G401 (cell line): ENCODE data around the gene EVA1A. TPM values are rescaled to one million over a fixed set of nuclear protein-coding genes. Genes with fewer than 3 reads are reported as not detected.
"Not testable (repeated sequence)": the region's sequence is repeated elsewhere in the genome, so short reads cannot be mapped to it uniquely, and the experiment has no call there.

Experiments used
- DNase-seq: peaks from one replicate; pipeline ENCODE4 v3.0.0-alpha.2; 2015; ENCODE audit warnings: low spot score
- in situ Hi-C: cut with HindIII; loops from 2 replicates; pipeline ENCODE4 v1.10.0; 2016; ENCODE audit warnings: low sequenced_read_pairs, mixed read lengths
- total RNA-seq: library from RNA; depleted of rRNA; stranded (reverse); fragments of >200 nt; shearing (Covaris generic); gene quantifications from 2 replicates; pipeline ENCODE4 v1.2.3, GENCODE V29; 2014

EVA1A gene
- total RNA-seq, 1 experiment from 2014 or later = 97.2 TPM

DNA sequence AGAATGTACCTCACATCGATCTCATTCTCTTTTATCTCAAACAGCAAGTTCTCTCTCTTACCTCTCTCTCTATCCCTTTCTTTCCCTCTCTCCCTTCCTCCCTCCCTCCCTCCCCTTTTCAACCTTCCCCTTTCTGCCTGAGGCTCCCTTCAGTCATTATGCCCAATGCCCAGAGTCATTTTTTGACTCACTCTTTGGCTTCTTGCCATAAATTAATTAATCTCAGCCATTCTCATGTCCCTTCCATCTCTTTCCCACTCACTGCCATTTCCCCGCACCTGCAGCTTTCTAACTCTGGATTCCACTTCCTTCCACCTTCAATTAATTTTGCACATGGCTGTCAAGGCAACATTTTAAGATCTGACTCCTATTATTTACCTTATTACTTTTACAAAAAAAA lies 60.1 kb downstream of the EVA1A start:
- DNase-seq = no peak
- in situ Hi-C loops = no loop called here

DNA sequence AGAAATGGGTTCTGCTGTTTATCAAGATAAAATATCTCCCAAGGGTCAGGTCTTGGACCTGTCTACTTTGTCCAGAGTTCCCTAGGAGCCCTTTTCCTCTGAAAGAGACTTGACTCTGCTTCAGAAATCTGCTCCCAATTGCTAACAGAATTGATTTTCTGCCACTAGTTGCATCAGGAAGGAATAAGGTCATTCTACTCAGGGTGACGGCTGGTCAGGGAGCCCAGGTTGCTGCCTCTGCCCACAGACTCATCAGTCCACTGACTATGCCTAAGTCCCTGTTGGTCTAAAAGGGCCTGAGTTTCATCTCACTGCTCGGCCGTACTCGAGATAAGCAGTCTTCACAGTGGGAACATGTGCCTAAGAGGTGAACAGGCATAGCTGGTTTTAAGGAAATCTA lies 61.2 kb downstream of the EVA1A start:
- no peak for DNase-seq
- in situ Hi-C loops = no loop called here

DNA sequence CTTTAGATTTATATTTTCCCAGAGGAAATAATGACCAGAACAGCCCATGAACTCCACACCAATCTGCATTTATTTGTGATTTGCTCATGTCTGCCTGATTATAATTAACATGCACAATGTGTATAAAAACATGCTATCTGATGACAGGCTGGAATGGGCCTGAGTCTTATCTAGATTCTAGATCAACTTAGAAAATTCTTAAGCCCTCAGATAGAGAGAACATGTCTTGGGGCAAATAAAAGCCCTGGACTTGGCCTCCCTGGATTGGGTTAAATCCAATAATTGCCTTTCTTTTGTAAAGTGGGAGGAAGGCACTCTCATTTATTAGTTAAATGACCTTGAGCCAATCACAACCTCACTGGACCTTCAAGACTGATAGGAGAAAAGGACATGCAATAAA lies 61.8 kb downstream of the EVA1A start:
- in situ Hi-C loops = no loop called here
- no peak for DNase-seq

DNA sequence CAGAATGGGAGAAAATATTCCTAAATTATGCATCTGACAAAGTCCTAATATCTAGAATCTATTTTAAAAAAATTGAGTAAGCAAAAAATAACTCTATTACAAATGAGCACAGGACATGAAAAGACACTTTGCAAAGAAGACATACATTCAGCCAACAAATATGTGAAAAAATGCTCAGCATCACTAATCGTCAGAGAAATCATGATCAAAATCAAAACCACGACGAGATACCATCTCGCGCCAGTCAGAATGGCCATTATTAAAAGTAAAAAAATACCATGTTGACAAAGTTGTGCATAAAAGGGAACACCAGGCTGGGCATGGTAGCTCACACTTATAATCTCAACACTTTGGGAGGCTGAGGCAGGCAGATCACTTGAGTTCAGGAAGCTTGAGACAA lies 63.5 kb downstream of the EVA1A start:
- in situ Hi-C loops = no loop called here
- DNase-seq = no peak

DNA sequence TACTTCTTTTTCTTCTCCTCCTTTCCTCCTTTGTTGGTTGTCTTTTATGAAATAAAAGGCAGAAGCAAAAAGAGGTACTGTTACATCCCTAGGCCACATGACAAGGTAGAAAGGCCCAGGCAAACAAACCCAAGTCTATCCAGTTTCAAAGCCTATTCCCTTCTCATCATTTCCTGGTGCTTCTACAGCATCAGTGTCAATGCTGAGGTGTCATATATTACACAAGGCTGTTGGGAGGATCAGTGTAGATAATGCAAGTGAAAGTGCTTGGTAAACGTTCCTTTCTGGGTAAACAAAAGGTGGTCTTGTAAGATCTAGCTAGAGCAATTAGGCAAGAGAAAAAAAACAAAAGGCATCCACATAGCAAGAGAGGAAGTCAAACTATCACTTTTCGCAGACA lies 64.9 kb downstream of the EVA1A start:
- no peak for DNase-seq
- in situ Hi-C loops = no loop called here

DNA sequence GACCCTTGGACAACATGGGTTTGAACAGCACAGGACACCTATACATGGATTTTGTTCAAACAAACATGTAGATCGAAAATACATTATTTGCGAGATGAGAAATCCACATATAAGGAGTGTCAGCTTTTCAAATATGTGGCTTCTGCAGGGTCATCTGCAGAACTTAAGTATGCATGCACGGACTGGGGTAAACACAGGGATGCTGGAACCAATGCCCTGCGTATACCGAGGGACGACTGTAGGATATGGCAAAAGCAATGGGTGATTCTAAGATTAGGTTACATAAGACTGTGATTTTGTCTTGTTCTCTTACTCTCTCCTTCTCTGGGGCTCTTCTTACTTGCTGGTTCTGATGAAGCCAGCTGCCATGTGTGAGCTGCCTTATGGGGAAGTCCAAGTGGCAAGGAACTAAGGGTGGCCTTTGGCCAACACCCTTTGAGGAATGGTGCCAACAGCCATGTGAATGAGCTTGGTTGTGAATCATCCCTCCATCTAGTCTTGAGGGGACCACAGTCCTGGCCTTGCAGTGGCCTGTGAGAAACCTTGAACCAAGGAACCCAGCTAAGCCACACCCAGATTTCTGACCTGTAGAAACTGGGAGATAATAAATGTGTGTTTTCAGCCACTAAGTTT lies 66.5 kb downstream of the EVA1A start:
- in situ Hi-C loops = no loop called here
- no peak for DNase-seq

DNA sequence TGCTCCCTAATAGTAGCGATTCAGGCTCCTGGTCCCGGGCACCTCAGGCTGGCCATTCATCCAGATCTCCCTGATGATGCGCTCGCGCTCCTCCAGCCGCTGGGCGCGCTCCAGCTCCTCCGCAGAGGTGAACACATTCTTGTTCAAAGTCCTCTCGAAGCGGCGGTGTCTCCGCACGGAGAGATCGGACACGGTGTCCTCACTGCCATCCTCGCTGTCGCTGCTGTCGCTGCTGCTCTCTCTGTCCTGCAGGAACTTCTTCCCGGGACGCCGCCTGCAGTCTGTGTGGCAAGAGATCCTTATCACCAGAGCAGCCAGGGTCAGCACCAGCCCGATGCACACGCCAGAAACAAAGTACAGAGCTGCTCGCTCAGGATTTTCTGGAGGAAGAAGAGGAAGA lies 67.5 kb downstream of the EVA1A start:
- no peak for DNase-seq
- in situ Hi-C loops = no loop called here

DNA sequence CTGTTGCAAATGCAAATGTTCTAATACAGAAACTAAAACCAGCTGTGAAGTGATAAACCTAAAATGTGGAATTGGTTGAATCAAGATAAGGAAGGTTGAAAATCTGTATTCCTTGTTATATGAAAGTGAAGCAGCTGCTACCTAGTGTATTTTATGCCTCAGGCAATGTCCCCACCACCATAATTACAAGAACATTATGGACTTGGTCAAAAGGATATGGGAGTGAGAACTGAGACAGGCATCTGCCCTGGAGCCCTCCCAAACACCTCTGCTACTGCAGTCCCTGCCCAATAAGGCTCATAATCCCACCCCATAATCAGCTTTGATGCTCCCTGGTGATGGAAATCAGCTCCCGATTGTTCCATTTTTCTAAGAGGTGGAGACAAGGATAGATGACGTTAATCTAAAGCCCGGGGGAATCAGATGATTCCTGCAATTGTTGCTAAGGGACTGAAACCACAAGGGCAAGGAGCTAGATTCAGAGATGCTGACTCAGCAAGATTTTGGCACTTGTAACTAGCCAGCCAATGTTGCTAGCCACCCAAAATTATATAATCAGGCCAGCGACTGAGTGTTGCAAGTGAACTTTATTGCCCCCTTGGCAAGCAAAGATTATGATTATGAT lies 69.5 kb downstream of the EVA1A start:
- no peak for DNase-seq
- in situ Hi-C loops = no loop called here

DNA sequence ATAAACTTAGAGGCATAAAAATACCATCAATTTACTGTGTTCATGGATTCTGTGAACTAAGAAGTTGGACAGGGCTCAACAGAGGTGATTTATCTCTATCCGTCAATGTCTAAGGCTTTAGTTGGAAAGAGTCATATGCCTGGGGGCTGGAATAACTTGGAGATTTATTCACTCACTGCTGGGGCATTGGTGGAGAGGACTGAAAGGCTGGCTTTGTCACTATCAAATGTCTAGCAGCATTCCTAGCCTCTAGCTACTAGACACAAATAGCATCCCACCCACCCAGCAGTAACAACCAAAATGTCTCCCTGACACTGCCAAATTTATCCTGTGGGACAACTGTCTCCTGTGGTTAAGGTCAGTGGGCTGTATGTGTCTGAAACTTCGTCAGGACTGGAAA lies 71.0 kb downstream of the EVA1A start:
- in situ Hi-C loops = no loop called here
- no peak for DNase-seq

DNA sequence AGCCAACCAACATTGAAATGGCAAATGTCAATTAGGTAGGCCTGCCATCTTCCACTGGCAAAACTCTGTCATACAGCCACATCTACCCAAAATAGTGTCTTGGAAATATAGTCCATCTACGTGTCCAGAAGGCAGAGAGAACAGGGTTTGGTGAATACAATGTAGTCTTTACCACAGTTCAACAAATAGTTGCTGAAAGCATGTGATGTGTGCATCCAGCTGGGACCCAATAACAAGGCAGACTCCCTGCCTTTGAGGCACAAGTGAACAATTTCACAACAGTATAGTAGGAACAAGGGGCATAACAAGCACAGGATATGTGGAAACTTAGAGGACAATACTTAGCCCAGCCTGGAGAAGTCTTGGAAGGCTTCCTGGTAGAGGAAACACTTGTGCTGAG lies 72.6 kb downstream of the EVA1A start:
- in situ Hi-C loops = no loop called here
- no peak for DNase-seq

DNA sequence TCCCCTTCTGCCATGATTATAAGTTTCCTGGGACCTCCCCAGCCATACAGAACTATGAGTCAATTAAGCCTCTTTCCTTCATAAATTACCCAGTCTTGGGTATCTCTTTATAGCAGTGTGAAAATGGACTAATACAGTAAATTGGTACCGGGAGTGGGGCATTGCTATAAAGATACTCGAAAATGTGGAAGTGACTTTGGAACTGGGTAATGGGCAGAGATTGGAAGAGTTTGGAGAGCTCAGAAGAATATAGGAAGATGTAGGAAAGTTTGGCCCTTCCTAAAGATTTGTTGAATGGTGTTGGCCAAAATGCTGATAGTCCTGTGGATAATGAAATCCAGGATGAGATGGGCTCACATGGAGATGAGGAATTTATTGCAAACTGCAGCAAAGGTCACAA lies 74.0 kb downstream of the EVA1A start:
- in situ Hi-C loops = not testable (repeated sequence)

DNA sequence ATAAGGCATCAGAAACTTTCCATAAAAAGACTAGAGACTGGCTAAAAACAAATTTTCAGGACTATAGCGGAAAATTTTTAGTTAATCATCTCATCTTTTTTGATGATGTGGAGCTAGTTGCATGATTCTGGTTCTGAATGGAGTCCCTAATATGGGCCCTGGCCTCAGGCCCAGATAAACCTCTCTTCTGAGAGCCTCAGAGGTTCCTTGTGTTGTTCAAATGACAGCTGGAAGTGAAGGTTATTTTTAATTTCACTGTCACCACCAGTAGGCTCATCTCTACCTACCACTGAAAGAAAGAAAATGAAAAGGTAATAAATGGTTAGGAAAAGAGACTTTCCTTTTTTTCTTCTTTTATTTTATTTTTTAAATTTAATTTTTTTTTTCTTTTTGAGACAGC lies 75.9 kb downstream of the EVA1A start:
- in situ Hi-C loops = no loop called here
- DNase-seq = no peak

More for the DNA sequence above, 74.0 kb downstream of the EVA1A start:
- DNase-seq = not testable (repeated sequence)

DNA sequence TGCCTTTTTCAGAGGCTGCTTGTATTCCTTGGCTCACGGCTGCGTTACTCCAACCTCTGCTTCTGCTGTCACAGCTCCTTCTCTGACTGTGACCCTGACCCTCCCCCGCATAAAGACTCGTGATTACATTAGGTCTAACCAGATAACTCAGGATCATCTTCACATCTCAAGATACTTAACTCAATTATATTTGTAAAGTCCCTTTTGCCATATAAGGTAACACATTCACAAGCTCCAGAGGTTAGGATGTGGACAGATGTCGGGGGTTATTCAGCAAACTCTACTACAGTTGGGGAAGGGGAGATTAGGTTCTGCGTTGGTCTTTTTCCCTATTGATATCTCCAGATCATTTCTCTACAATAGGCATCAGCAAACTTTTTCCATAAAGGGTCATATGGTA lies 76.9 kb downstream of the EVA1A start:
- in situ Hi-C loops = no loop called here
- no peak for DNase-seq

DNA sequence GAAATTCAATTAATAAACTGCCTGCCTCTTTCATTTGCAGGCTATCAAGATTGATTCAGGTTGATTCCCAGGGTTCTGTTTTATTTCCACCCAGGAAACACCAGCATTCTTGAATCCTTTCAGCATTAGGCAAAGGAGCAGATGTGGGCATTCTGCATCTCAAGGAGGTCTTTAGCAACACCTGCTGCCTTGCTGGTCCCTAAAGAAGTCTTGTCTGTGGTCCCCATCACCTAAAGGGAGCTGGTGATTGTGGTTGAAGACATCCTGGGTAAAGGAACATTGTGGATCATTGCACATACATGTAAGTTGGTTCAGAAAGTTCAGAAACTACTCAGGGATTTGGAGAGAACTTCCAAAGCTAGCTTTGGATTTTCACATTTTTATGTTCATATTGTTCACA lies 78.3 kb downstream of the EVA1A start:
- in situ Hi-C loops = no loop called here
- no peak for DNase-seq

DNA sequence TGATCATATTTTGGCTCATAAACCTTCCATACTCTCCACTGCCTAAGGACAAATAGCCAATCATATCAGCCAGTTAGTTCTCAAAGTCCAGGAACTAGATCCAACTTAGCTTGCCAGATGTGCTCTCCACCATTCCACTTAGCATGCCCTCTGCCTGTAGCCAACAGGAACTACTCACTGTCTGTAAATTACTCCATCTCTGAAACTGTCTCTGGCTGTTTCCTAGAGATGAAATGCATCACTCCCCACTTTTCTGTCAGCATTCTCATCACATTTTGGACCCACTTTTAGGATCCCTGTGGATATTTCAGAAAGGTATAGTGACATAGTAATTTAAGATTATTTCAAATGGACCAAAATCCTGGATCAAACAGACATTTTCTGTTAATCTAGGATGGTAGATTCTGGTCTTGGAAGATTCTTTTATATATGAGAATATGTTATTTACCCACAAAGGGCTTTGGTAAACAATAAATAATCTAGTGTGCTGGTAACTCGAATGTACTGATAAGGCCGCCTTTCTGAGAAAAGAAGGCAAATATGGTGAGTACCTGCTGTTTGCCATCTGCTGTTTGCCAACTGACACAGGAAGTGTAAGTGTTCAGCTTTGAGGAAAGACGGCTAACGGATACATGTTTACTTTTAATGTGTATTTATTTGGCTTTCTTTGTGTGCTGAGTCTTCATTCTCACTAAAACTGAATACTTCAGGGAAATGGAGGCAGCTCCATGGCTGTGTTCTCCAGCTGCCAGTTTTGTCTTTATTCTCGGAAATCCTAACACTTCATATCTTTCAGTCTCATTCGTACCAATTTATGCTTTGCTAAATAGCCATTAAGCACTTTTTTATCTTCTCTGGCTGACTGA lies 79.5 kb downstream of the EVA1A start:
- in situ Hi-C loops = no loop called here
- DNase-seq = peak; percentile 33

DNA sequence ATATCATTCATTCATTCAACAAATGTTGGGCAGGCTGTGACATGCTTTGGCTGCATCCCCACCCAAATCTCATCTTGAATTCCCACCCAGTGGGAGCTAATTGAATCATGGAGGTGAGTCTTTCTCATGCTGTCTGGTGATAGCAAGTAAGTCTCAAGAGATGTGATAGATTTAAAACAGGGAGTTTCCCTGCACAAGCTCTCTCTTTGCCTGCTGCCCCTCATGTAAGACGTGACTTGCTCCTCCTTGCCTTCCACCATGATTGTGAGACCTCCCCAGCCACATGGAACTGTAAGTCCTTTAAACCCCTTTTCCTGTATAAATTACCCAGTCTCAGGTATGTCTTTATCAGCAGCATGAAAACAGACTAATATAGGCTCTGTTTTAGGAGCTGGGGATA lies 83.0 kb downstream of the EVA1A start:
- DNase-seq, in situ Hi-C loops: not testable (repeated sequence)

DNA sequence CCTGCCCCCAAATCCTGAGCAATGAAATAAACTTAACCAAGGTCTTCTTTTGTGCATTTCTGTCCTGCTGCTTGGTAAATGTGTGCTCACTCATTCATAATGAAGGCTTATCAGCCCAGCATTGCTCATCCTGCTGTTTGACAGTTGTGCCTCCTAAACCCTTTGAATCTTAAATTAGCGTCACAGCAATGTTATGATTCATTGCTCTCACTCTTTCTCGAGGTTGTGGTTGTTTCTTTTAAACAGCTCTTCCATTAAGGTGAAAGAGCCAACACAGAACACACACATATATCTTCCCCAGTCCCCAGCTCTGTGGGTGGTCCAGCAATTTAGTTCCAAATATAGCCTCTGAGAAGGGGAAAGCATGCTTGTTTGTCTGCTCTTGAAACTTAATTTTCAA lies 84.0 kb downstream of the EVA1A start:
- no peak for DNase-seq

DNA sequence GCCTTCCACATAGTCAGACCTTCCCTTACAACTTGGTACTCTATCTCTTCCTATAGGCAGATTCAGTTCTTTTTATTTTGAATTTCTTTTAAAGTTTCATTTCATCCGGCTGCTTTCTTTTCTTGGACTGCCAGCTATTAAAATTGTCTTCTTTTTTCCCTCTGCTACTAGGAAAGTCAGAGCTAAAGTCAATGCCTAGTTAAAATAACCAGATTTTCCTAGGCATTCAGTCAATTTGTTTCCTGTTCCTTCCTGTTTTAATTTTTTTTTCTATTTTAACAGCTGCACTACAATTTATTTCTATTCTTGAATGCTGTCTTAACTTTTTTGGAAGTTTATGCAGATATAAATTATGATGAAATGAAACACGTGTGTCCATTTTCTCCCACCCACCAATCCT lies 84.8 kb downstream of the EVA1A start:
- in situ Hi-C loops = no loop called here
- DNase-seq = no peak

More for the DNA sequence above, 84.0 kb downstream of the EVA1A start:
- in situ Hi-C loops = no loop called here

DNA sequence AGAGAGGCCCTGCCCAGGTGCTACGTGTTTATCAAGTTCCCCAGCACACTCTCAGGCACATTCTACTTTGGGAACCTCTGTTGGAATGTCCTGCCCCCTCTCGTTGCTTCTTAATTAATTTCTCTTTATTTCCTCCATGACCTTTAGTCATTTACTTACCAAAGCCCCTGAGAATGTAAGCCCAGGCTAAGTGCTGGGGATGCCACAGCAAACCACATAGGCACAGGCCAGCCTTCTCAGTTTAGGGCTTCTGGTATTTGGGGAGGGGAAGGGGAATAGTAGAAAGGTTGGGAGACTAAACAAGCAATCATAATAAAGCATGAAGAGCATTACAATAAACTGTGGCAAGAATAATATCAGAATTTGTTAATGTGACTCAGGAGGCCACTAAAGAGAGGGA lies 85.7 kb downstream of the EVA1A start:
- in situ Hi-C loops = no loop called here
- DNase-seq = no peak

DNA sequence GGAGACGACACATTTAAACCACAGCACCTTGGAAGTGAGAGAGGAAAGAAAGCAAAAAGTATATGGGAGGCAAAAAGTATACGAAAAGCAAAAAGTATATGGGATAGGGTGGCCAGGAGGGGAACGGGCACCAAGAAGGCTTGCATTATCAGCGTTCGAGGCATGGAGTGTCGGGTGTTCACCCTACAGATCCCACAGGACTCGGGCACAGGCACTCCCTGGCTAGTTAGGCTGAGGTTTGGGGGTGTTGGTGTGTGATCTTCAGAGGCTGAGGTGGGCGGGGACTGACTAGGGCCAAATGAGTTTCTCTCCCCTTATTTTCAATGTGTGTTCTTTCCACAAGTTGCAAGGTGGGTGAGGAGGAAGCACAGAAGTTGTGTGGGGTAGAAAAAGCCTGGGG lies 86.6 kb downstream of the EVA1A start:
- in situ Hi-C loops = no loop called here
- DNase-seq = no peak
